Head of caudate nucleus (tissue), 42 donors: ENCODE measurements around the gene PRIMA1.

Experiments used
- DNase-seq, 42 donors: peaks; one replicate each; pipeline versions ENCODE4 v3.0.0 to v3.0.0-alpha.2; 2020 to 2021; ENCODE audit warnings: mixed read lengths in 7 of 42
- intact Hi-C: fragments of 100-400 bp; cut with DNase I; formaldehyde crosslinking; loops from one replicate; pipeline ENCODE4 v1.15.0; 2022

The PRIMA1 gene

GRCh38 chr14:93799989-93800921, 12.0 kb upstream of the PRIMA1 start:
- intact Hi-C loops: loop anchor here (10.0 kb wide), 1 partner anchor 95 kb away; no protein-coding TSS in a partner anchor
- no peak for DNase-seq

DNA sequence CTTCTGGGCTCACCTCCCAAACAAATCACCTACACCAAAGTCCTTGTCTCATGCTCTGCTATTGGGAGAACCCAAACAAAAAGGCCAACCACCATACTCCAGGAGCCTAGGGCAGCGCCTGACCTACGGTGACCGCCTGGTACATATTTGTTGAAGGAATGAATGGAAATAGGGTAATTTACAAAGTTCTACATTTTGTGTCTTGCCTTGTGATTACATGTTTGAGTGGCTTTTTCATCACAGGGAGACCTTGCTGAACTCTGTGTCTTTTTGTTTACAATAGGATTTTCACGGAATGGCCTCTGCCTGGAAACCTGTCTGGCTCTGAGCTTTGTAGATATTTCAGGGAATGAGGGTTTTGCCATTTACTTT, 11.3 kb upstream of the PRIMA1 start:
- intact Hi-C loops: loop anchor here (10.0 kb wide), 1 partner anchor 95 kb away; no protein-coding TSS in a partner anchor

DNA sequence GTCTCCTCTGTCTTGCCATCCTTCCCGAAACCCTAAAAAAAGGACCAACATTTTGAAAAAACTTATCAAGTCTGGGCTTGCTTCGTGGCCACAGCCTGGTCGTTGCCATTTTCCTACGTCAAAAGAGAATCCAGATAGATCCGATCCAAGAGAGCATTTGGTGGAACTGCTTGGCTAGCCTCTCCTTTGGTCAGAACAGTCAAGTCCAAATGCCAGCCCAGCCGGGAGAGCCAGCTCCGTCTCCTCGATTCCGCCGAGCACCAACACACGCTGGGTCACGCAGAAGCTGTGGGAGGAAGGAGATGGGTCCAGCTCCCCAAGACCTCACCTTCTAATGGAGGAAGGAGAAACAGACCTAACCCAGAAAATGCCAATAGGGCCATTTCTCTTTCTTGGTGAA, 9.3 kb upstream of the PRIMA1 start:
- intact Hi-C loops: loop anchor here (10.0 kb wide), 1 partner anchor 97 kb away; no protein-coding TSS in a partner anchor
- no peak for DNase-seq

More for the DNA sequence above, 11.3 kb upstream of the PRIMA1 start:
- no peak for DNase-seq

DNA sequence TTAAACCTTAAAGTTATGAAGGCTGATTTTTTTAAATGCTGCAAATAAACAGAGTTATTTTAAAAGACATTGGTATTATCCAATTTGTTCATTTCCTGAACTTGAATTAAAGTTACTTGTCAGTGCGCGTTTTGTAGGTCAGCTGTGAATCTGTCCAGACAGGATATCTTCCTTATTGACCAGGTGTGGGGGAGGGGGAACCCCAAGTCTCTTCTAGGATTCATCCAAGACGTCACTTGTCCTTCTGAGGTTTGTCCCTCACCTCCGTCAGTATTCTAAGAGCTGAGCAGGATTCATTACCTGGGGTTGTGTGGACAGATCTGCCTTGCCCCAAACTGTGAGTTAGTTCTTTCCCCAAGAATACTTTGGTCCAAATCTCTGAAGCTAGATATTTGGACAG, 8.8 kb upstream of the PRIMA1 start:
- intact Hi-C loops: loop anchor here (10.0 kb wide), 1 partner anchor 98 kb away; no protein-coding TSS in a partner anchor
- DNase-seq: no peak

- intact Hi-C loops: loop anchor here (10.0 kb wide), 1 partner anchor 100 kb away; no protein-coding TSS in a partner anchor
- peak in 1 of 42 donors; percentile 5 for DNase-seq
Observed at GRCh38 chr14:93794756-93795155, 6.5 kb upstream of the PRIMA1 start.

DNA sequence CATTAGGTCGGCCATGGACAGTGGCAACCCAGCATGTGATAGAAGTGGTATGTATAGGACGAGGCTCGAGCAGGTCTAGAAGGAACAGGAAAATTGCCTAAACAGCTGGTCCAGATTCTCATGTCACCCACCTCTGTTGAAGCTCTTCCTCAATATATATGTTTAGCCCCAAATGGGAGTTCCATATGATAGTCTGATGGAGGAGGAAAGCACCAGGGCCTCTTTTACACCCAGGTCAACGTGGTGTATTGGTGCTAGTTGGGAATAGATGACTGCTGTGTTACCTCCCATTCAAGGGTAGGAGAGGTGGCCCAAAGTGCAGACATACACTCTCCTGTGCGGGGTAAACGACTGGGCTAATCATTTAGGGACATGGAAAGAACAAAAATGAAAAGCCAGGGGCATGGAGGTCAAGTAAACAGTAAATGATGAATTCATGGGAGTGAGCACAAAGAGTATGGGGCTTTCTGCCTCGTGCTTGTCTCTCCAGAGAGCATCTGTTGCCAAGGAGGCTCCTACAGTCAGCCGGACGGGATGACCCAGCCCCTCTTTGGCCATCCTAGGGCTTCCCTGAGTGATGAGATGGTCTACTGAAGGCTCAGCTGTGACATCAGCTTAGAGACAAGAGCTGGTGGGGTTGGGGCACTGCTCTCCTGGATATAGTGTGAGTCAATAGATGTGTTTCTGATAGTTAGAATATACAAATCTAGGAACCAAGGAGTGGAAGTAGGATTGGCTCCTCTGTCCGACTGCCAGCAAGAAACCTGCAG, 5.5 kb upstream of the PRIMA1 start:
- intact Hi-C loops: loop anchor here (10.0 kb wide), 1 partner anchor 101 kb away; no protein-coding TSS in a partner anchor
- DNase-seq: peak in 1 of 42 donors; percentile 7

DNA sequence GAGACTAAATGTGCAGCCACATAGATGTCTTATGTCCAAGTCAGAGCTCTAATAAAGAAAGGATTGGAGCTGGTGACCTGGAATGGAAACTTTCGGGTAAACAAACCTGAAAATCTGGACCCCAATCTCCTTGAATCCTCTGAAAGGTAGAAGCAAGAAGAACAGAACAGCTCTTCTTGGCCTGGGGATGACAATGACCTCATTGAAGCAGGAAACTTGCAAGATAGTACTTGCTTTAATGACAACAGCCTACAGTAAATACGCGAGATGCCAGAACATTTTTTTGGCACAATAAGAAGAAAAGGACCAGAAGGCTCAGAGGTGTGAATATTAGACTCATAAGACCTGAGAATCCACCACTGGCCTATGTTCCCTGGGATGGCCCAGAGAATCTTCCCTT, 4.1 kb upstream of the PRIMA1 start:
- intact Hi-C loops: loop anchor here (10.0 kb wide), 1 partner anchor 102 kb away; no protein-coding TSS in a partner anchor
- no peak for DNase-seq

GRCh38 chr14:93790966-93791365, 2.7 kb upstream of the PRIMA1 start:
- peak in 1 of 42 donors; percentile 8 for DNase-seq
- intact Hi-C loops: loop anchor here (2.0 to 10.0 kb wide), 2 partner anchors 104 to 136 kb away; no protein-coding TSS in a partner anchor

DNA sequence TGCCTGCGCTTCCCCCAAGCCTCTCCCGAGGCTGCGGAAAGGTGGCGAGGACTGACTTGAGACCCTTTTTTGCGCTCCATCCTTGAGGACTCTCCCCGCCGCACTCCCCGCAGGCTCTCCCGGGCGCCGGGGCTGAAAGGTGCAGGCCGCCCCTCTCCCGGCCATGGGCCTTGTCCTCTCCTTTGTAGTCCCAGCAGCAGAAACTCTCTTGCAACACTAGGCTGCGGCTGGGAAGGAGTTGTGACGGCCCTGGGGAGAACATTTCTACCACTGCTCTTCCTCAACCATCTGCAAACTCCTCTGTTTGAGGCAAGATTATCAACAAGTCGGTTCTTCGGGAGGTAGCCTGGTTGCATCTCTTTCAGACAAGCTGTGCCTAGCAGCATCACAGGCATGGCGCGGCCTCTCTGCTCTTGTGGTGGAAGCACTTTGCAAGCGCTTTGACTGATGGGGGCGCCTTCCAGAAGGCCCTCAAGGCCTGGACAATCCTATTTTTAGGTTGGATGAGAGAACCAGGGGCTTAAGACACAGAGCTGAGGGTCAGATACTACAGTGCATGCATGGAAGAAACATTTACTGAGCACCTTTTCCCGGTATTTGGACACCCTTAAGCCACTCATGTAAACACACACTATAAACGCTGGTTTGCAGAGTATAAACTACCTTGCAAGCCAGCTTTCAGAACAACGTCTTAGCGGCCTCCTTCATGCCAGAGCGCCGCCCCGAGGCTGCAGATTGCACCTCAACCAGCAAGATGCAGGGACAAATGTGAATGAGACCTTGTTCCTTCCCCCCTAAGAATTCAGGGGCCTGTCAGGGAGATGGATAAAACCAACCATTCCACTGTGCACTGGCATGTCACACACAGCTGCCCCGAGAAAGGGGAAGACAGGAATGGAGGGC, 1.2 kb upstream of the PRIMA1 start:
- intact Hi-C loops: loop anchor here (2.0 to 10.0 kb wide), 2 partner anchors 105 to 135 kb away; no protein-coding TSS in a partner anchor
- DNase-seq: peak in 3 of 42 donors; percentile 15 to 43 (median 21)

DNA sequence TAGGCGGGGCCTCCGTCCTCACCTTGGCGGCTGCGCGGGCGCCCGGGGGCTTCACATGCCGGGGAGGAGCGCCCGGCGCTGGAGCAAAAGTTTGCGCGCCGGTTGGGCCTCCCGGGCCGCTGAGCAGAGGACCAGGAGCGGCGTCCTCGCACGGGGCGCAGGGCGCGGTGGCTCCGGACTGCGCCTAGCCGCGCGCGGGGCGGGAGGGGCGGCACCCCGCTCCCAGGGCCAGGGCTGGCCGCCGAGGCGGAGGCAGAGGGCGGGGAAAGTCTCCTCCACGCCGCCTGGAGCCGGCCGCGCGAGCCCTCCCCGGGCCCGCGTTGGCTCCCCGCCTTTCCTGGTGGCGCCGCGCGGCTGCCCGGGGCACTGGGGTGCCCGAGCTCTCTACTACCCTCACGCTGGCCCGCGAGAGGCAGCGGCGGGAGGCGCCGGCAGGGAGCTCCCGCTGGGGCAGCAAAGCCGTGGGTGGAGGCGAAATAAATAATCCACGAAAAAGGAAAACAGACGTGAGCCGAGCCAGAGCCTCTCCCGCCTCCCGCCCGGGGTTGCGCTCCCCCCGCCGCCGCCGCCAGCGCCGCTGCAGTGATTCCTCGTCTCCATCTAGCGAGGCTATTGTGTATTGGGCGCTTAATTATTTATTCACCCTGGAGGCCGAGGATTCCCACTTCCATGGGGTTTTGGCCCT, 400 bp upstream of the PRIMA1 start:
- peak; percentile 24 to 87 (median 73) for DNase-seq
- intact Hi-C loops: no loop called here

DNA sequence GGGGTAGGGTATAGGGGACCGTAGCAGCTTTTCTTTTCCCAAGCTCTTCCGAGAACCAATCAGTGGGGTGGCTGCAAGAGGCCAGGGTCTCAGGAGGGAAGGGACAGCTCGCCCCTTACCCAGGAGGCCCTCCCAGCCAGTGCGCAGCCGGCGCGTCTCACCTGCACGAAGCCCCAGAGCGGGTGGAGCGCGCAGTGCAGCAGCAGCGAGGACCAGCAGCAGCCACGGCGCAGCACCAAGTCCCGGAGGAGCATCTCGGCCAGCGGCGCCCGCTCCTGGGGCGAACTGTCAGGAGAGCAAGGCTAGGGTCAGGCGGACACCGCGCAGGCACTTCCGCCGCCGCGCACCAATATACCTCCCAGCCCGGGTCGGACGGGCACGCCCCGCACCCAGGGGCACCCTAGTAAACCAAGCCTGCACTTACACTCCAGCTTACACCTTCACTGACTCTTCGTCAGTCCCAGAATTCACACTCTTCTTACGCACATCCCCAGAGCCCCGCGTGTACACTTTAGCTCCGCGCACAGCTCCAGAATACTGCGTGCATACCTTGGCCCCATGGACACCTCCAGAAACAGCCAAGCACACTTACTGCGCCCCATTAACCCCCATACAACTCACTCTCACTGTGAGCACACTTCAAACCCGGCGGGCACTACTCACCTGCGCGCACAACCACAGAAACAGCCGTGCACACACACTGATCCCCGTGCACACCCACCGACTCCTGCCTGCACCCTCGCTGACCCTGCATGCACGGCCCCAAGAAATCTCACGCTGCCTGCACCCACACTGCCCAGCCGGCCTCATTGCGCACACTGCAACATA, 606 bp downstream of the PRIMA1 start:
- DNase-seq: peak in 37 of 42 donors; percentile 5 to 75 (median 44)
- intact Hi-C loops: no loop called here

DNA sequence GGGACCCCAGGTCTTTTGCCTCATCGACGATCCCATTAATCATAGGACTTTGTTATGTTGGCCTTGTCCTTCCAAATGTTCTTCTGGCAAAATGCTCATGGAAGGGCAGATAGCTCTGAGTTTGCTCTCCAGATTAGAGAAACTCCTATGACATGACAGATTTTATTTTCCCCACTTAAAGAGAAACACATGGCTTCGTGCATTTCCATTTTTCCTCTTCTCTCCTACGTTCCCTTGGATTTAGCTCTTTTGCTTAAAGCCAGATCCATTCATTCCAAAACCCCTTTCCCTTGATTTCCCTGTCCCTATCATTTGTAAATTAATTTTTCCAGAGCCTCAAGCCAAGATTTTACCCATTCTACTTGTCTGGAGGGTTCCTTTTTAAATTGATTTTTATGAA, 2.9 kb downstream of the PRIMA1 start:
- DNase-seq: no peak
- intact Hi-C loops: no loop called here

GRCh38 chr14:93784878-93785277, 3.4 kb downstream of the PRIMA1 start:
- intact Hi-C loops: no loop called here
- DNase-seq: no peak

GRCh38 chr14:93780813-93781400, 7.4 kb downstream of the PRIMA1 start:
- DNase-seq: no peak
- intact Hi-C loops: no loop called here

GRCh38 chr14:93778856-93779629, 9.2 kb downstream of the PRIMA1 start:
- peak in 19 of 42 donors; percentile 5 to 75 (median 33) for DNase-seq
- intact Hi-C loops: no loop called here

DNA sequence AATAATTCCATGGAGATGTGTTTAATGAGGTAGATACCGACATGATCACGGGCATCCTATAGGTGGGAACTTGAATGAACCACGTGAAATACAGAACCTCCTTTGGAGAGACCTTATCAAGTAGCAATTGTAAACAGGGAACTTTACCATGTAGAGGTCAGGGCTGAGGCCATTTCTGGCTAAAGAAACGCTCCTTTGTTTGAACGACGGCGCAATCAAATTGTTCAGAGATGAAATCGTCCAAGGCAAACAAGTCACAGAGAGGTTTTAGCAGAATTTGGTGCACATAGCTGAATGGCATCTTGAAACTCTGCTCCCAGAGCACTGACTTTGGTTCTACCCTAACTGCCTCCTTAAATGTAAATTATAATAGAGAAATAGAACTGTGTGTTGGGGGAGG, 9.8 kb downstream of the PRIMA1 start:
- intact Hi-C loops: no loop called here
- DNase-seq: peak in 3 of 42 donors; percentile 25 to 39 (median 37)
